Activated CD8-positive, alpha-beta T cell treated with anti-CD3 and anti-CD28 coated beads, Interleukin-2, amount 10 ng/mL, durations not matched to agents 7 days and 5 days (primary cell): ENCODE results near the gene OXCT2. TPM values are rescaled to one million over a fixed set of nuclear protein-coding genes. Genes with fewer than 3 reads are reported as not detected.
"Not testable (repeated sequence)": the region's sequence is repeated elsewhere in the genome, so short reads cannot be mapped to it uniquely, and the experiment has no call there.

Source experiments
- ATAC-seq: fragments of 150-1000 bp; cut with Tn5 transposase; one replicate; pipeline ENCODE4 v1.10.0; 2021; ENCODE audit warnings: moderate library complexity
- CTCF ChIA-PET: fragments of 350-600 bp; sonication (Branson Sonifier 250); formaldehyde crosslinking; loops from one replicate; lab custom pipeline; 2021; ENCODE audit warnings: antibody characterized with exemption; lab: Charles Lee
- POLR2A ChIA-PET: fragments of 350-600 bp; sonication (Branson Sonifier 250); formaldehyde crosslinking; loops from one replicate; lab custom pipeline; 2021; ENCODE audit warnings: antibody characterized with exemption; lab: Charles Lee
- DNase-seq: peaks from one replicate; pipeline ENCODE4 v3.0.0-alpha.2; 2020
- H3K27ac Mint-ChIP-seq: one replicate; pipeline ENCODE4 v1.8.0; 2021; ENCODE audit warnings: mild to moderate bottlenecking, mixed read lengths
- H3K27me3 Mint-ChIP-seq: one replicate; pipeline ENCODE4 v1.8.0; 2021; ENCODE audit warnings: low read depth, mixed read lengths
- H3K36me3 Mint-ChIP-seq: one replicate; pipeline ENCODE4 v1.8.0; 2021; ENCODE audit warnings: low read depth, mixed read lengths
- H3K4me1 Mint-ChIP-seq: one replicate; pipeline ENCODE4 v1.8.0; 2021; ENCODE audit warnings: low read depth, mixed read lengths
- H3K4me3 Mint-ChIP-seq: one replicate; pipeline ENCODE4 v1.8.0; 2021; ENCODE audit warnings: mild to moderate bottlenecking, mixed read lengths
- H3K9me3 Mint-ChIP-seq: one replicate; pipeline ENCODE4 v1.8.0; 2022; ENCODE audit warnings: mixed read lengths; ENCODE audit not compliant: insufficient read depth
- total RNA-seq, 2 experiments: library from RNA; stranded (reverse); gene quantifications; one replicate each; pipeline ENCODE4 v1.2.3, GENCODE V29; 2021

The OXCT2 gene
- total RNA-seq, 2 experiments from 2014 or later: 0.32 to 0.47 TPM

GRCh38 chr1:39786303-39787107, 15.4 kb upstream of the OXCT2 start:
- POLR2A ChIA-PET, H3K9me3 Mint-ChIP-seq, H3K4me3 Mint-ChIP-seq, DNase-seq, ATAC-seq, H3K36me3 Mint-ChIP-seq, H3K27ac Mint-ChIP-seq, H3K4me1 Mint-ChIP-seq: not testable (repeated sequence)
- peaks cover 28% of the 10 kb centered on the region for H3K27me3 Mint-ChIP-seq
- CTCF ChIA-PET: interaction anchor here (1.3 to 3.8 kb wide), 2 partner anchors 12 to 13 kb away, joined by 4 to 19 read pairs; no protein-coding TSS in a partner anchor

- peaks cover 28% of the 10 kb centered on the region for H3K27me3 Mint-ChIP-seq
- POLR2A ChIA-PET, CTCF ChIA-PET, ATAC-seq, H3K27ac Mint-ChIP-seq, H3K36me3 Mint-ChIP-seq, H3K4me3 Mint-ChIP-seq, H3K4me1 Mint-ChIP-seq, DNase-seq, H3K9me3 Mint-ChIP-seq: not testable (repeated sequence)
Measured at GRCh38 chr1:39782685-39783084, 11.5 kb upstream of the OXCT2 start.

GRCh38 chr1:39782103-39782502, 11.0 kb upstream of the OXCT2 start:
- H3K36me3 Mint-ChIP-seq: no peaks in the 10 kb centered on the region
- DNase-seq (no peak), ATAC-seq (no peak)
- no peak overlapping the region for H3K4me3 Mint-ChIP-seq
- peaks cover 22% of the 10 kb centered on the region for H3K27me3 Mint-ChIP-seq
- no peak overlapping the region for H3K27ac Mint-ChIP-seq
- ChIA-PET CTCF (no interaction called here), POLR2A (no interaction called here)
- H3K4me1 Mint-ChIP-seq: peaks cover under 1% of the 10 kb centered on the region
- no peaks in the 10 kb centered on the region for H3K9me3 Mint-ChIP-seq

- DNase-seq (no peak), ATAC-seq (no peak)
- Mint-ChIP-seq H3K36me3 (no peaks in the 10 kb centered on the region), H3K27me3 (peaks cover 16% of the 10 kb centered on the region), H3K4me1 (peaks cover 1% of the 10 kb centered on the region), H3K4me3 (no peak overlapping the region), H3K9me3 (no peaks in the 10 kb centered on the region), H3K27ac (no peak overlapping the region)
- CTCF ChIA-PET: no interaction called here
- POLR2A ChIA-PET: no interaction called here
Measured at GRCh38 chr1:39781349-39781715, 10.2 kb upstream of the OXCT2 start.

- no peak overlapping the region for H3K27ac Mint-ChIP-seq
- CTCF ChIA-PET: interaction anchor here (0.7 kb wide), 1 partner anchor 173 kb away, joined by 3 read pairs; no protein-coding TSS in a partner anchor
- no peak for DNase-seq
- H3K4me3 Mint-ChIP-seq: no peak overlapping the region
- H3K9me3 Mint-ChIP-seq: no peaks in the 10 kb centered on the region
- no peak for ATAC-seq
- H3K4me1 Mint-ChIP-seq: peaks cover 4% of the 10 kb centered on the region
- POLR2A ChIA-PET: no interaction called here
- H3K36me3 Mint-ChIP-seq: no peaks in the 10 kb centered on the region
- peaks cover 15% of the 10 kb centered on the region for H3K27me3 Mint-ChIP-seq
Measured at GRCh38 chr1:39779821-39780220, 8.7 kb upstream of the OXCT2 start.

- no peak for ATAC-seq
- peaks cover 15% of the 10 kb centered on the region for H3K27me3 Mint-ChIP-seq
- H3K4me3 Mint-ChIP-seq: no peak overlapping the region
- DNase-seq: no peak
- H3K9me3 Mint-ChIP-seq: no peaks in the 10 kb centered on the region
- POLR2A ChIA-PET: no interaction called here
- H3K36me3 Mint-ChIP-seq: no peaks in the 10 kb centered on the region
- H3K27ac Mint-ChIP-seq: no peak overlapping the region
- CTCF ChIA-PET: no interaction called here
- peaks cover 4% of the 10 kb centered on the region for H3K4me1 Mint-ChIP-seq
Measured at GRCh38 chr1:39779137-39779536, 8.0 kb upstream of the OXCT2 start.

- POLR2A ChIA-PET, H3K4me3 Mint-ChIP-seq, ATAC-seq: not testable (repeated sequence)
Measured at GRCh38 chr1:39778463-39779099, 7.4 kb upstream of the OXCT2 start.

GRCh38 chr1:39777896-39778295, 6.7 kb upstream of the OXCT2 start:
- ATAC-seq, H3K4me1 Mint-ChIP-seq, CTCF ChIA-PET, DNase-seq, H3K9me3 Mint-ChIP-seq, H3K36me3 Mint-ChIP-seq, H3K27ac Mint-ChIP-seq, POLR2A ChIA-PET, H3K4me3 Mint-ChIP-seq: not testable (repeated sequence)
- H3K27me3 Mint-ChIP-seq: peaks cover 15% of the 10 kb centered on the region

More at GRCh38 chr1:39778463-39779099, 7.4 kb upstream of the OXCT2 start:
- CTCF ChIA-PET, DNase-seq, H3K36me3 Mint-ChIP-seq, H3K4me1 Mint-ChIP-seq, H3K27ac Mint-ChIP-seq, H3K9me3 Mint-ChIP-seq: not testable (repeated sequence)
- H3K27me3 Mint-ChIP-seq: peaks cover 15% of the 10 kb centered on the region

GRCh38 chr1:39777306-39777705, 6.2 kb upstream of the OXCT2 start:
- Mint-ChIP-seq H3K9me3 (no peaks in the 10 kb centered on the region), H3K4me1 (peaks cover 4% of the 10 kb centered on the region), H3K4me3 (no peak overlapping the region), H3K27me3 (peaks cover 15% of the 10 kb centered on the region), H3K27ac (no peak overlapping the region), H3K36me3 (no peaks in the 10 kb centered on the region)
- POLR2A ChIA-PET: no interaction called here
- CTCF ChIA-PET: no interaction called here
- ATAC-seq: no peak
- DNase-seq: no peak

- POLR2A ChIA-PET: no interaction called here
- DNase-seq: no peak
- H3K4me1 Mint-ChIP-seq: peaks cover 4% of the 10 kb centered on the region
- ATAC-seq: no peak
- no peak overlapping the region for H3K27ac Mint-ChIP-seq
- CTCF ChIA-PET: no interaction called here
- peaks cover 15% of the 10 kb centered on the region for H3K27me3 Mint-ChIP-seq
- H3K9me3 Mint-ChIP-seq: no peaks in the 10 kb centered on the region
- no peaks in the 10 kb centered on the region for H3K36me3 Mint-ChIP-seq
- H3K4me3 Mint-ChIP-seq: no peak overlapping the region
Measured at GRCh38 chr1:39776886-39777285, 5.7 kb upstream of the OXCT2 start.

- Mint-ChIP-seq H3K4me1 (peaks cover 4% of the 10 kb centered on the region), H3K36me3 (no peaks in the 10 kb centered on the region), H3K9me3 (no peaks in the 10 kb centered on the region), H3K27ac (no peak overlapping the region), H3K4me3 (no peak overlapping the region), H3K27me3 (peaks cover 15% of the 10 kb centered on the region)
- POLR2A ChIA-PET: no interaction called here
- DNase-seq (no peak), ATAC-seq (no peak)
- CTCF ChIA-PET: no interaction called here
Measured at GRCh38 chr1:39776400-39776713, 5.2 kb upstream of the OXCT2 start.

- H3K36me3 Mint-ChIP-seq, H3K4me1 Mint-ChIP-seq, POLR2A ChIA-PET, H3K27ac Mint-ChIP-seq, ATAC-seq, DNase-seq, H3K9me3 Mint-ChIP-seq, CTCF ChIA-PET, H3K4me3 Mint-ChIP-seq: not testable (repeated sequence)
- H3K27me3 Mint-ChIP-seq: peaks cover 13% of the 10 kb centered on the region
Measured at GRCh38 chr1:39775676-39776399, 4.7 kb upstream of the OXCT2 start.
